Heart left ventricle (tissue), 16 donors: Measurements from ENCODE around the gene TEAD1. TPM values are rescaled to one million over a fixed set of nuclear protein-coding genes. Genes with fewer than 3 reads are reported as not detected.

Experiments used
- ATAC-seq, 4 donors: fragments of 200-7000 bp; cut with Tn5 transposase; one replicate each; pipeline ENCODE4 v1.9.1; 2020 to 2022; ENCODE audit warnings: moderate library complexity in 4 of 4, mild to moderate bottlenecking in 3 of 4, moderate number of reproducible peaks in 1 of 4
- DNase-seq, 5 donors: peaks; one replicate each; pipeline ENCODE4 v3.0.0-alpha.2; 2020
- H3K27ac ChIP-seq, 12 donors: fragments of 200-600 bp; sonication (generic) in 4 of 12; one replicate each; pipeline versions ENCODE4 v1.5.0 to v1.8.0; 2016 to 2022; ENCODE audit warnings: mild to moderate bottlenecking in 2 of 12
- H3K27me3 ChIP-seq, 9 donors: fragments of 200-600 bp; sonication (generic) in 2 of 9; one replicate each; pipeline versions ENCODE4 v1.5.1 to v1.8.0; 2016 to 2022; ENCODE audit warnings: mild to moderate bottlenecking in 3 of 9
- H3K36me3 ChIP-seq, 9 donors: fragments of 200-600 bp; sonication (generic) in 2 of 9; one replicate each; pipeline versions ENCODE4 v1.5.0 to v1.8.0; 2018 to 2022; ENCODE audit warnings: mild to moderate bottlenecking in 2 of 9
- H3K4me1 ChIP-seq, 12 donors: fragments of 200-600 bp; sonication (generic) in 4 of 12; one replicate each; pipeline versions ENCODE4 v1.5.0 to v1.8.0; 2016 to 2022; ENCODE audit warnings: mild to moderate bottlenecking in 3 of 12
- H3K4me3 ChIP-seq, 12 donors: fragments of 200-600 bp; sonication (generic) in 4 of 12; one replicate each; pipeline versions ENCODE4 v1.5.0 to v1.8.0; 2017 to 2022; ENCODE audit warnings: mild to moderate bottlenecking in 9 of 12, moderate library complexity in 4 of 12
- H3K9me3 ChIP-seq, 12 donors: fragments of 200-600 bp; sonication (generic) in 4 of 12; one replicate each; pipeline versions ENCODE4 v1.5.0 to v1.8.0; 2016 to 2022; ENCODE audit warnings: mild to moderate bottlenecking in 1 of 12
- CTCF ChIP-seq, 12 donors: fragments of 200-600 bp; sonication (generic) in 4 of 12; IDR thresholded peaks; one replicate each; pipeline versions ENCODE4 v1.5.0 to v1.8.0; 2018 to 2022; ENCODE audit warnings: antibody characterized with exemption in 12 of 12, mild to moderate bottlenecking in 5 of 12
- POLR2A ChIP-seq, 2 donors: fragments of 450-650 bp; IDR thresholded peaks; one replicate each; pipeline ENCODE4 v1.6.1; 2017; ENCODE audit warnings: antibody characterized with exemption in 2 of 2, mild to moderate bottlenecking in 2 of 2, moderate library complexity in 2 of 2
- WGBS, 4 donors: extraction: QIAGEN DNeasy Blood & Tissue Kit in 2 of 4; methylation state at CpG; one replicate each; pipeline versions ENCODE4 v1.1.5 to v1.1.7; 2013 to 2018; 5-methylcytosine and 5-hydroxymethylcytosine counted together
- intact Hi-C, 10 donors: fragments of 100-400 bp; cut with DNase I; formaldehyde crosslinking; loops; one replicate each; pipeline versions ENCODE4 v1.11.1 to v1.14.2; 2022
- polyA plus RNA-seq, 2 donors: library from polyadenylated mRNA; stranded (reverse); fragments of 200-250 nt; gene quantifications; one replicate each; pipeline ENCODE4 v1.2.3, GENCODE V29; 2013
- total RNA-seq, 9 donors: library from RNA; depleted of rRNA in 2 of 9; stranded (reverse); fragments of >200 nt in 2 of 9; fragmentation: NEBNext Ultra II Directional in 3 of 9; extraction: Animal tissue kit (Norgen Biotek cat#: 25700) in 3 of 9; gene quantifications; one replicate each; pipeline versions ENCODE4 v1.1.0 to v1.2.4, GENCODE V29; 2016 to 2023
- donor health status: ischemic (EF 13 %, LVEDD 7.1; RV severe dilation, severe dysfunction).
- donor health status: healthy with polysubstance abuse.
- donor health status: DM: no; HTN: yes; CAD: no.
- donor health status: DM: no; HTN: no; CAD: no.
- donor health status: ischemic (EF 25% LVEDD 6.9; RV normal size, moderate dysfunction).
- donor health status: ischemic (EF 25% LVEDD 5.7; RV mildly dilated, moderate dysfunction).
- donor health status: healthy.
- donor health status: DM: yes; HTN: yes; CAD: no.
- donor health status: ischemic (EF 35%, LVEDD 5.7; RV mildly dilated, moderate dysfunction).
- donor health status: nonischemic (EF 11% LVEDD 7.7; RV severe dilation, severe dysfunction).
- donor health status: DM: yes; HTN: yes; CAD: no.
- donor health status: PGD.
- donor health status: ischemic (EF 29% LVEDD 5.4; RV normal size, mild dysfunction).
- donor health status: nonischemic (EF 23%, LVEDD 6.1; RV moderate dilation, normal function).

TEAD1 gene
- total and polyA plus RNA-seq, 11 donors, result 14.4 to 161 (median 113) TPM

- 60 to 77% (median 68%) methylated on average over 3 of the region's 3 CpGs for WGBS, 4 donors
- Histone ChIP-seq H3K27me3 (peaks cover 0 to 45% (median 0%) of the 10 kb centered on the region in 9 donors), H3K9me3 (no peaks in the 10 kb centered on the region), H3K4me3 (peak overlapping the region in 3 of 12 donors; percentile 68 to 89 (median 73)), H3K36me3 (no peaks in the 10 kb centered on the region), H3K27ac (peak overlapping the region in 4 of 12 donors; percentile 87 to 97 (median 95)), H3K4me1 (peaks cover 6 to 69% (median 44%) of the 10 kb centered on the region in 12 donors)
- no peak for TF ChIP-seq POLR2A (IDR thresholded peaks at IDR 0.05)
- TF ChIP-seq CTCF (IDR thresholded peaks at IDR 0.05), result no peak
- DNase-seq (no peak), ATAC-seq (no peak)
- intact Hi-C loops, result loop anchor here (5.0 to 10.0 kb wide), 12 partner anchors 44 to 343 kb away; no protein-coding TSS in a partner anchor
Observed at GRCh38 chr11:12678092-12678491, 3.9 kb downstream of the TEAD1 start.

- no peaks in the 10 kb centered on the region for H3K36me3 ChIP-seq
- peak overlapping the region in 1 of 12 donors; percentile 97 for H3K27ac ChIP-seq
- intact Hi-C loops, result loop anchor here (5.0 to 10.0 kb wide), 12 partner anchors 43 to 344 kb away; no protein-coding TSS in a partner anchor
- ATAC-seq (no peak), DNase-seq (no peak)
- WGBS, 4 donors, result 78 to 89% (median 80%) methylated on average over 5 of the region's 5 CpGs
- TF ChIP-seq CTCF (IDR thresholded peaks at IDR 0.05) (no peak), POLR2A (IDR thresholded peaks at IDR 0.05) (no peak)
- H3K4me1 ChIP-seq, result peaks cover 6 to 67% (median 42%) of the 10 kb centered on the region in 12 donors
- H3K27me3 ChIP-seq, result peaks cover 0 to 40% (median 0%) of the 10 kb centered on the region in 9 donors
- H3K9me3 ChIP-seq, result no peaks in the 10 kb centered on the region
- H3K4me3 ChIP-seq, result no peak overlapping the region
Observed at GRCh38 chr11:12678991-12679390, 4.8 kb downstream of the TEAD1 start.

- Histone ChIP-seq H3K36me3 (no peaks in the 10 kb centered on the region), H3K4me1 (peaks cover 6 to 69% (median 44%) of the 10 kb centered on the region in 12 donors), H3K9me3 (no peaks in the 10 kb centered on the region), H3K27me3 (peaks cover 0 to 35% (median 0%) of the 10 kb centered on the region in 9 donors), H3K4me3 (no peak overlapping the region), H3K27ac (peak overlapping the region in 2 of 12 donors; percentile 25 to 97)
- DNase-seq (no peak), ATAC-seq (no peak)
- intact Hi-C loops, result loop anchor here (5.0 to 10.0 kb wide), 12 partner anchors 43 to 345 kb away; no protein-coding TSS in a partner anchor
- TF ChIP-seq POLR2A (IDR thresholded peaks at IDR 0.05), result no peak
- TF ChIP-seq CTCF (IDR thresholded peaks at IDR 0.05), result no peak
Observed at GRCh38 chr11:12679471-12679870, 5.2 kb downstream of the TEAD1 start.

GRCh38 chr11:12680246-12680939, 6.2 kb downstream of the TEAD1 start:
- H3K4me3 ChIP-seq, result peak overlapping the region in 7 of 12 donors; percentile 2 to 31 (median 18)
- DNase-seq, result peak; percentile 83 to 90 (median 86)
- TF ChIP-seq CTCF (IDR thresholded peaks at IDR 0.05) (no peak), POLR2A (IDR thresholded peaks at IDR 0.05) (no peak)
- intact Hi-C loops, result loop anchor here in 2 of 10 donors (5.0 to 10.0 kb wide), 2 partner anchors 64 to 207 kb away; no protein-coding TSS in a partner anchor
- H3K36me3 ChIP-seq, result no peaks in the 10 kb centered on the region
- ATAC-seq, result peak; percentile 65 to 95 (median 89)
- 26 to 33% (median 32%) methylated on average over 21 of the region's 21 CpGs for WGBS, 4 donors
- peak overlapping the region in 10 of 12 donors; percentile 10 to 97 (median 44) for H3K27ac ChIP-seq
- no peaks in the 10 kb centered on the region for H3K9me3 ChIP-seq
- peaks cover 0 to 33% (median 0%) of the 10 kb centered on the region in 9 donors for H3K27me3 ChIP-seq
- peaks cover 6 to 78% (median 51%) of the 10 kb centered on the region in 12 donors for H3K4me1 ChIP-seq
